ENCODE results near the gene GALP. TPM values are rescaled to one million over a fixed set of nuclear protein-coding genes. Genes with fewer than 3 reads are reported as not detected.

Gene GALP
- total RNA-seq, 1 donor: not detected

- no peak for DNase-seq (ENCODE audit: low read depth)
- H3K4me3 ChIP-seq (ENCODE audit: low read depth, low read length): no peak overlapping the region
- no peak for TF ChIP-seq CTCF (IDR thresholded peaks at IDR 0.05; ENCODE audit: insufficient read depth, low read depth, low read length)
Measured at GRCh38 chr19:56156768-56157167, 19.0 kb upstream of the GALP start.

GRCh38 chr19:56158170-56158757, 17.5 kb upstream of the GALP start:
- H3K4me3 ChIP-seq (ENCODE audit: low read depth, low read length): no peak overlapping the region
- DNase-seq (ENCODE audit: low read depth): no peak
- TF ChIP-seq CTCF (IDR thresholded peaks at IDR 0.05; ENCODE audit: insufficient read depth, low read depth, low read length): no peak

- no peak for DNase-seq (ENCODE audit: low read depth)
- H3K4me3 ChIP-seq (ENCODE audit: low read depth, low read length): no peak overlapping the region
Measured at GRCh38 chr19:56159009-56159559, 16.7 kb upstream of the GALP start.

GRCh38 chr19:56159622-56160271, 16.1 kb upstream of the GALP start:
- no peak overlapping the region for H3K4me3 ChIP-seq (ENCODE audit: low read depth, low read length)
- no peak for TF ChIP-seq CTCF (IDR thresholded peaks at IDR 0.05; ENCODE audit: insufficient read depth, low read depth, low read length)
- DNase-seq (ENCODE audit: low read depth): no peak

More at GRCh38 chr19:56159009-56159559, 16.7 kb upstream of the GALP start:
- TF ChIP-seq CTCF (IDR thresholded peaks at IDR 0.05; ENCODE audit: insufficient read depth, low read depth, low read length): no peak

GRCh38 chr19:56161534-56161933, 14.3 kb upstream of the GALP start:
- TF ChIP-seq CTCF (IDR thresholded peaks at IDR 0.05; ENCODE audit: insufficient read depth, low read depth, low read length): no peak
- no peak for DNase-seq (ENCODE audit: low read depth)
- H3K4me3 ChIP-seq (ENCODE audit: low read depth, low read length): no peak overlapping the region

GRCh38 chr19:56162258-56162657, 13.6 kb upstream of the GALP start:
- no peak for TF ChIP-seq CTCF (IDR thresholded peaks at IDR 0.05; ENCODE audit: insufficient read depth, low read depth, low read length)
- no peak for DNase-seq (ENCODE audit: low read depth)
- no peak overlapping the region for H3K4me3 ChIP-seq (ENCODE audit: low read depth, low read length)

Data from fibroblast of villous mesenchyme (primary cell).